Astrocyte (in vitro differentiated cells and primary cell): ENCODE results near the gene ASB18.

ENCODE experiments used
- CTCF ChIP-seq: IDR thresholded peaks from 2 replicates; pipeline ENCODE4 v1.5.1; 2011; ENCODE audit warnings: low read depth, mild to moderate bottlenecking, inconsistent platforms, low read length, moderate library complexity; ENCODE audit not compliant: insufficient read depth
- EZH2 ChIP-seq: IDR thresholded peaks from 2 replicates; pipeline ENCODE4 v1.6.1; 2012; ENCODE audit warnings: mild to moderate bottlenecking, low read length, inconsistent platforms; ENCODE audit not compliant: insufficient read depth

DNA sequence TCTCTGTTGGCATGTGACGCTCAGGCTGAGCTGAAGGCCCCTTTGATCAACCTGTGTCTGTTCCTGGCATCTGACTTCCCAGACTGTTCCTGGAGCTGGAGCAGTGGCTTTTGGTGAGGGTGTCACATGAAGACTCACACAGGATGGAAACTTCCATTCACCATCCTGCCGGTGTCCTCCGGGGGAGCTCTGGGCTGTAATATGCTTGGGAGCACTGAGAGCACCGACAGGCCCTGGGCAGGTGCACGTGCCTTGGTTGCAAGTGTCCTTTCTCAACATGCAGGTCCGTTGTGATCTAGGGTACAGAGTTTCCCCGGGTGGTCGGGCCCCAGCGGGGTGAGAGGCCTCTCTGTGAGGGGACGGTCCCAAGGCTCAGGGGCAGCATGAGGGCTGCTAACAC, 71.2 kb downstream of the ASB18 start:
- no peak for TF ChIP-seq CTCF
- TF ChIP-seq EZH2 = no peak
